NCI-H2196 (cell line): ENCODE measurements around the gene FXYD1.
A peak's percentile ranks its signal among the peaks of the same experiment; 100 is the strongest.
"Not testable (repeated sequence)": the region's sequence is repeated elsewhere in the genome, so short reads cannot be mapped to it uniquely, and the experiment has no call there.

Experiments
- DNase-seq: peaks from one replicate; lab custom pipeline; 2025; ENCODE audit not compliant: unreplicated experiment; lab: John Stamatoyannopoulos, UW

The FXYD1 gene

GRCh38 chr19:35124098-35125060 lies 14.2 kb upstream of the FXYD1 start:
- DNase-seq = peak; percentile 95

DNA sequence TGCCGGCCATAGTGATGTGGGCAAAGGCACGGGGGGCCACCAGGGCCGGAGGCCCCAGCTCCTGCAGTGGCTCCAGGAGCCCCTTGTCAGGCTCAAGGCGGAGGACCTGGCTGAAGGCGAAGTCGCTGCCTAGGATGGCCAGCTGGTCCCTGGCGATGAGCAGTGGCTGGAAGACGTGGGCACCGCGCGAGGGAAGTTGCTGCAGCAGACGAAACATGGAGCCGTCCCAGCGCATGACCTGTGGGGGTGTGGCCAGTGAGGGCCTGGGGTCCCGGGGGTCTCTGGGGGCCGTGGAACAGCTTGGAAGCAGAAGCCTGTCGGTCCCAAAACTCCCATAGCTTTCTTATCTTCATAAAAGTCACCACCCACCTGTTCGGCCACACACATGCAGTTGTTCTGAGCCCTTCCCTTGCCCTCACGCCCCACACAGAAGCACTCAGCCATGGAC lies 13.3 kb upstream of the FXYD1 start:
- DNase-seq = no peak

DNA sequence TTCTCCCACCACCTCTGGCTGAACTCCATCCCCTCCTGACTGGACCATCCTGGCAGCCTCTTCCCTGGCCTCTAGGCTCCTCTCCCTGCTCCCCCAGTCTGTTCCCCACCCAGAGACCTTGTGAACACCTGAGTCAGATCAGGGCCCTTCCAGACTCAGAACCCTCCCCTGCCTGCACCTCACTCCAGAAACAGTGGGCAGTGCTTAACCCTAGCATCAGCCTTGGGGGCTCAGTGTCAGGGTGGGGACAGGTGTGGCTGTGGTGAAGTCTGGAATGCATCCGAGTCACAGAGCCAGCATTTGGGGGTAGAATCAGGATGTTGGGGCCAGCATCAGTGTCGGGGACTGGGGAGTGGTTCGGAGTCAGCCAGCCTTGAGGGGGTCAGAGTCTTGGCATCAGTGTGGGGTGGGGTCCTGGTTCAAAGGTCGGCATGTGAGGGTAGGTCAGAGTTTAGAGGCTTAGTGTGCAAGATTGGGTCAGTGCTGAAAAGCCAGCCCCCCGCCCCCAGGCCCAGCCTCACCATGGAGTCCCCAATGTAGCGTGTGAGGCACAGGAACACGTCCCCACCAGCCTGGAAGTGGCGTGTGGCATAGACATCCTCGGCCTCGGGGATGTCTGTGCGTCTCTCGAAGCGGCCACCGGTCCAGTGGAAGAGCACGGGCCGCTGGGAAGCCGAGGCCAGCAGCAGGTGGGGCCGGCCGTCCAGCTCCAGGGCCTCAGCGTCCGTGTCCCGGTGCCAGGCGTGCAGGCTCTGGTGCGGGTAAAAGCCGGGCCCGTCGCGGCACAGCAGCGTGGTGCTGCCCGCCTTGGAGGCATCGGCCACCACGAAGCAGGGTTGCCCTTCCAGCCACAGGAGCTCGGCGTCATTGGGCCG lies 12.6 kb upstream of the FXYD1 start:
- no peak for DNase-seq

GRCh38 chr19:35126624-35126959 lies 12.0 kb upstream of the FXYD1 start:
- DNase-seq = no peak

GRCh38 chr19:35127871-35128270 lies 10.8 kb upstream of the FXYD1 start:
- DNase-seq = no peak

GRCh38 chr19:35128398-35129057 lies 10.1 kb upstream of the FXYD1 start:
- no peak for DNase-seq

- DNase-seq = not testable (repeated sequence)
Observed at GRCh38 chr19:35129724-35130274, 8.8 kb upstream of the FXYD1 start.

- no peak for DNase-seq
Observed at GRCh38 chr19:35130761-35131720, 7.6 kb upstream of the FXYD1 start.

GRCh38 chr19:35132254-35132653 lies 6.4 kb upstream of the FXYD1 start:
- DNase-seq = no peak

DNA sequence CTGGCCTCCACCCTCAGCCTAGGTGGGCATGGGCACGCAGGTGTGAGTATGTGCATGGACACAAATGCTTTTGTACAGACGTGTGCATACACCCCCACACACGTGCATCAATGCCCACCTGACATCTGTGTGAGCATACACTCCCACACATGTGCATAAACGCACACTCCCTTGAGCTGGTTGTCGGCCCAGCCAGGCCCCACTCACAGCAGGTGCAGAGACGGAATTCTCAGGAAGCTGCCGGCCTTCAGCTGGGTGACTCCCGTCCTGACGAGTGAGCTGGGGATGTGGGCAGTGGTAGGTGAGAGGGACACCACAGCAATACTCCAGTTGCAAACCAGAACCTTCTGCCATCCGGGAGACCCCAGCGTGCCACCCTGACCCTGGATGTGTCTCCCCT lies 4.8 kb upstream of the FXYD1 start:
- DNase-seq = no peak

GRCh38 chr19:35134601-35135242 lies 3.9 kb upstream of the FXYD1 start, which contains the start of gene LGI4:
Gene LGI4 (minus strand): TSS chr19:35135059. CDS start chr19:35134680, 379 bp downstream.
- DNase-seq = no peak

DNA sequence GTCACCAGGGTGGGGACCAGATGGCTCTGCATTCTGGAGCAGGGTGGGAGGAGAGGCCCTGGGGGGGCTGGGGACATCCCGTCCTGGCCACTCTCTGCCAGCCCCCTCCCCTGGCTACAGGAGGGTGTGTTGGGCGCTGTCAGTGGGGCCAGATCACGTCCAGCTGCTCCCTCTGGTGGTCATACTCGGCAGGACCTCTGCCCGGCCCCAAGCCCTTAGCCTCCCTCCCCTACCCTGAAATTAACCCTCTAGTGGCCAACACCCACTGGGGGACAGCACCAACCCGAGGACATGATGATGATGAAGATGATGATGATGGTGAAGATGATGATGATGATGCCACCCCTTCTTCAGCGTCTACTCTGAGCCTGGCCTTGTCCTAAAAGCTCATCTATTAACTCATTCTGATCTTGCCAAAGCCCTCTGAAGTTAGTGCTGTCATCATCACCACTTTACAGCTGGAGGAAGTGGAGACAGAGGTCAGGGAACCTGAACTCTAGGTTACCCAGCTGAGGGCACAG lies 3.2 kb upstream of the FXYD1 start:
- DNase-seq = peak; percentile 80

DNA sequence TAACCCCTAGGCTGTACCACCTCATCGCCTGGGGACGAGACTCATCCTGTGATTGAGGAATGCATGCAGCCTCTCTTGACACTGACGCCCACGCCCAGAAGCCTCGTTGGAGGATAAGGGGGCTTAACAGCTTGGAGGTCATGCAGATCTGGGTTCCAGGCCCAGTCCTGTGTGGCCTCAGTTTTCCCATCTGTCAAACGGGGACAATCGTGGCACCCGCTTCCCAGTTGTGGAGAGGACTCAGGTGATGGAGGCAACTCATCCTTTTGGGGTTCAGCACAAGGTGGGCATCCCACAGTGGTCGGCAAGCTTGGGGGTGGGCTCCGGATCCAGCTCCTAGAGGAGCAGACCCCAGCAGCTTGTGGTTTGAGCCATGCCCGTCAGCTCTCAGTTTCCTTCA lies 2.4 kb upstream of the FXYD1 start:
- no peak for DNase-seq

GRCh38 chr19:35136977-35137702 lies 1.5 kb upstream of the FXYD1 start:
- no peak for DNase-seq

DNA sequence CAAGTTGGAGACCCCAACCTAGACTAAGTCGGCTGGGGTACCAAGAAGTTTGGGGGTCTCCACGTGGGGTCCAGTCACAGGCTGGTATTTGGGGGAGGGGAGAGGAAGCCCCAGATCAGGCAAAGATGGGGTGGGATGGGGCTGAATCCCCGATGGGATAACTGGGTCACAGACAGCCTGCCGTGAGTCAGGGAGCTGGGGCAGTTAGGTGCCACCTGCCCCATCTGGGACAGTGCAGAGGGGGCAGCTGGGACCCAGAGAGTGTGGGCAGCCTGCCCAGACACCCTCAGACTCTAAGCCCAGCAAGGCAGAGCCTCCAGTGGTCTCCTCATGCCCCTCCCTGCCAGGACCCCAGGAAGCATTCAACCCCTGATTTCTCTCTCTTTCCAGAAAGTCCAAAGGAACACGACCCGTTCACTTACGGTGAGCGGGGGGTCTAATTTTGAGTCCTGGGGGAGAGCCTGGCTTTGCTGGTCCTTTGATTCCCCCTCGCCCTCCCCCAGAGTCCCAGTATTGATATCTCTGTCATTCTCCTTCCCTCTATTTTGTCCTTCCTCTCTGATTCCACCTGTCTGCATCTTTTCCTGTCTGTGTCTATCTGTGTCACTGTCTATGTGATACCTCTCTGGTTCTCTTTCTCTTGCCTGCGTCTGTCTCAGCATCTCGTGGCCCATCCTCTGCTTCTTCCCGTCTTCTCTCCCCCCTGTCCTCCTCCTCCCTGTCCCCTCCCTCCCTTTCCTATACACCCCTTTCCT lies 1.8 kb downstream of the FXYD1 start:
- DNase-seq = no peak

- DNase-seq = peak; percentile 91
Observed at GRCh38 chr19:35140962-35141836, 2.6 kb downstream of the FXYD1 start.
